NK-92 (cell line): ENCODE data around the gene CCDC102B.
"Not testable (repeated sequence)": the region's sequence is repeated elsewhere in the genome, so short reads cannot be mapped to it uniquely, and the experiment has no call there.

Experiments
- DNase-seq: peaks from one replicate; lab custom pipeline; 2025; ENCODE audit not compliant: unreplicated experiment; lab: John Stamatoyannopoulos, UW

CCDC102B gene

GRCh38 chr18:68969027-68969426 lies 171.1 kb downstream of the CCDC102B start:
- DNase-seq: no peak

GRCh38 chr18:68972176-68972575 lies 174.3 kb downstream of the CCDC102B start:
- DNase-seq: no peak

GRCh38 chr18:68979737-68980136 lies 181.9 kb downstream of the CCDC102B start:
- no peak for DNase-seq

GRCh38 chr18:68983126-68983525 lies 185.2 kb downstream of the CCDC102B start:
- no peak for DNase-seq

DNA sequence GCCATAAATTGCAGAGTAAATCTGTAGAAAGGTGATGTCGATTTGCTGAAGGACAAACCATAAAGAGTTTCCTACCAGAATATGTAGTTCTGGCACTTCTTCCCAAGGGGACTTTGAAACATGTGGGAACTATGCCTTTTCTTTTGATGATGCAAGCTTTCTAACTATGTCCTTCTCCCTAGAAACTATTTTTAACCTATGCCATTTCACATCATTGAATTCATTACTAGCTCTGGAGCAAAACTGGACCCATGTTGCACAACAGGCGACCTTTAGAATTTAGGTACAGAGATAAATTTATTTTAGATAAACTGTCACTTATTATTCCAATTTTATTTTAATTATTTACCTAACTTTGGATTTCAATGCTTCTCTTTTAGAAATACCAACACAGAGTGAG lies 186.5 kb downstream of the CCDC102B start:
- DNase-seq: no peak

DNA sequence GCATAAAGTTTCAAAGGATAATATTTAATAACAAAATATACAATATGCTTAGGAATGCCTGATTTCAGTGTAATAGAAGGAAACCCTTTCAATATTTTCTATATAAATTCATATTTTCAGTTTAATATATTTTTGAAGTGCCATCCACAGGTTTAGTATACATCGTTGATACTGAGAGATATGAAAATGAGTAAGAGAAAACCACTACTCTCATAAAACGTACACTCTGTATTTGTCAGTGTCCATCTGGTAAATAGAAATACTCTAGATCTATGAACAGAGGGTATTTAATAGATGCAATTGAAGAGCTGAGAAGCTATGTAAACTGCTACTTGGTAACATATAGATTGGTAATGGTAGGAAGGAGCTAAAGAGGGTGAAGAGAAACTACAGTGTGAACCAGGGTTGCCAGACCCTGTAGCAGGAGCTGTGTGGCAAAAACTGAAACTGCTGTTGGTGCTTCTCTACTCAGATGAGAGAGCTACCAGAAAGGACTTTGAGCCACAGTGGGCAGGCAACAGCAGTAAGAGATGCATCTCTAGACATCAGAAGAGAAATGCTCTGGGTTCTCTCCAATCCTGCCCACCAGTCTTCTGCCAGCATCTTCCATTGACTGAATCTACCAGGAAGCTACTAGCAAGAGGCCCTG lies 187.4 kb downstream of the CCDC102B start:
- no peak for DNase-seq

DNA sequence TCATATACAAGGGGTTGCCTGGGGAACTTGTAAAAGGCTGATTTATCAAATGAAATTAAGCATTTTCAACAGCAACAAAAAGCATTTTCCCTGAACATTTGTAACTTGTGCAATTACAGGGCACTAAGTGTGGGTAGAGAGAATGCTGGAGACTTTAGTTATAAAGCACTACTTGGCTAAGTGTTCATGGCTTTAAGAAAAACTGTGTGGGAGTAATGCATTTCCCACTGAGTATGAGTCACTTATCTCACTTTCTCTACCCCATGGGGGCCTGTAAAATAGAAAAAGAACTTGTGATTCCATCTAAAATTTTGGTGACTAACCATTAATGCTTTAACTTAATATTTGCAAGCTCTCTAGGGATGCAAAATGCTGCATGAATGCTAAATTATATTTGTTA lies 193.4 kb downstream of the CCDC102B start:
- no peak for DNase-seq

DNA sequence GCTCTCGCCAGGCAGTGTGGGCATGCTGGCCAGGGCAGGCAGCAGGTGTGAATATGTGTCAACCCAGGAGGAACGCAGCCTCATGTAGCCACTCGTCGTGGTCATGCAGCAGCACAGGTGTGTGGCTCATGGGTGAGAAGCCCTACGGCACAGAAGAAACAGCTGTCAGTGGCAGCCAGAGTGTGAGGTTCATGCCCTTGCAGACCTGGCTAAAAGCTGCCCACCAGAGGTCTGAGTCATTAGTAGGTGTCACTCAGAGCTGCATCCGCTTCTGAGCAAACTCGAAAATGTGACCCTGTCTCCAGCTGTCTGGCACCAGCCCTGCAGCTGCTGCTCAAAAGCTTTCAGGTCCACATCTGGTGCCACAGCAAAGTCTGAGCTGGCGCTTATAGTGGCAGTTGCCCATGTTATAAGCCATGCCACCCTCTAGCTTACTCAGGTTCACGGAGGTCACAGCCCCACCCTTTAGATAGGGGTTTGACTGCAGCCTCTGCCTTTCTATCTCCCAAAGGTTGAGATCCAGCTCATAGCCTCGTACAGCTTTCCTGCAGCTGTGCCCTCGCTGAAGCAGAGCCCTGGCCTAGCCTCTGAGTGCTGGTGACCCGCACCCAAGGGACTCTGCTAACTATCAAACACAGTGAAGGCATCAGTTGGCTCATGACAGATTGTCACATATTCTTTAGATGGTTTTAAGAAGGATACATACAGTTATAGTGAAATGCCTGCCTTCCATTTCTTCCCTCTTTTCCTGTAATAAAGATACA lies 195.0 kb downstream of the CCDC102B start:
- DNase-seq: no peak

- no peak for DNase-seq
Measured at GRCh38 chr18:68995675-68996074, 197.8 kb downstream of the CCDC102B start.

DNA sequence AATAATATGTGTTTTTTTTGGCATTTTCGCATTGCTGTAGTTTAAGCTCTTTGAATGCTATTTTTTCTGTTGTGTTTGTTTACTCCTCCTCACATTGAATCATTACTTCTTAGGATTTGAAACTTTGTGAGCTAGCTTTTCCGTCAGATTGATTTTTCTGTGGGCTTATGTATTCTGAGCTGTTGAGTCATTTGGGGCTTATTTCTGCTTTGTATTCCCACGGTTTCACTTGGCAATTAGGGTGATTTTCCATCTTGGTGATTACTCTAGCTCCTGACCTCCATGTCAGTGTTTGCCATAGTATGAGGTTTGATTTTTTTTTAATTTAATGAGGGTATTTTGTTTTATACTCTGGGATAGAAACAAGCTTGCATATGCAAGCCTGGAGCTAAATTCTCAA lies 200.0 kb downstream of the CCDC102B start:
- DNase-seq: no peak

DNA sequence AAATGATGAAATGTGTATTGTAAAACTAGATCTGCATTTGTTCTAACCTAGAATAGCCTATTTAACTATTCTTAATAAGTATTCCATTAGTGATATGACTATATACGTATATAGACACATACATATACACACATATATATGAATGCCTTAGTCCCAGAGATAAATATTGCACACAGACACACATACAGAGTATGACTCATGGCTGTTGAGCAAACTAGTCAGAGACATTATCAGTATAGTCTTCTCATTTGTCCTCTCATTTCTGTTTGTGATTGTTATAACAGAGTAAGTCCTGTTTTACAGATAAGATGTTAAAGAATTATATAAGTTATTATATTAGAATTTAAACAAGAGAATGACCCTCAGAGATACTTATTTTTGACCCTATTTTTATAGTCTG lies 202.5 kb downstream of the CCDC102B start:
- no peak for DNase-seq

DNA sequence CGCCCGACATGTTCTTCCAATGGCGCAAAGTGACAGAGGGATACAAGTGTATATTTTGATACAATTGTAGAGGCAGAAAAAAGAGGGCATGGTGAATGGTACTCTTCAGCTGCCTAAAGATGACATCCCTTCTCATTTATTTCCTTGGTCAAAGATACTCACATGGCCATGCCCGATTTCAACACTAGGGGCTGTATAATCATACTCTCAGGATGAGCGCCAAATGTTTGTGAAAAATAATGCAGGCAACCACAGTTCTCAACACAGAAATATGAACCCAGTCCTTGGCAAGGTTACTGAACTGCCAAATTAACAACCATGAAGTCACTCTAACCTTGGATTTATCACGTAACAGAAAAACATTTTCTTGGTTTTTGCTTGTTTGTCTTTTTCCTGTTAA lies 204.4 kb downstream of the CCDC102B start:
- no peak for DNase-seq

GRCh38 chr18:69006212-69006611 lies 208.3 kb downstream of the CCDC102B start:
- not testable (repeated sequence) for DNase-seq

GRCh38 chr18:69008538-69008937 lies 210.7 kb downstream of the CCDC102B start:
- no peak for DNase-seq

DNA sequence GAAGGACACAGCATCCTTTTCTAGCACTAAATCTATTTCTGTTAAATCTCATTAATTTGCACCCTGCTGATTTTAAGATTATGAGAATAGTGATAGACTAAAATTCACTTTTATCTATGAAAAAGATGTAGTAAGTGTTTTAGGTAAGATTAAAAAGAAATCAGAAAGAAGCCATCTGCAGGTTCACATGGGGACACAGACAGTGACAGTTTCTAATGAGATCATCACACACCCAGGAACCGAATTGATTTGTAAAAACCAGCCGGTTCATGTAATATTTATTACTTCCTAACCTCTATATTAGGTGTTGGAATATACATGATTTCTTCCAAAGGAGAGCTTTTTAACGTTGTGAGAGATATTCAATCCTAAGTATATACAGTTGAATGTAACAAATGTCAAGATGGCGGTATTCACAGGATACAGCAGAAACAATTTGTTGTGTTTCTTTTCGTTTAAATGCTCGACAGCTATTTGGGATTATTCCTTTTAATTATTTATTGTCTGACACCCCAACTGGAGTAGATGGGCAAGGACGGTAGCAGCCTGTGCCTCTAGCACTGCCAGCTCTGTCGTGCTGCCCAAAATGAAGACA lies 223.4 kb downstream of the CCDC102B start:
- no peak for DNase-seq

- no peak for DNase-seq
Measured at GRCh38 chr18:69022426-69022825, 224.5 kb downstream of the CCDC102B start.

GRCh38 chr18:69031571-69031970 lies 233.7 kb downstream of the CCDC102B start:
- DNase-seq: no peak

DNA sequence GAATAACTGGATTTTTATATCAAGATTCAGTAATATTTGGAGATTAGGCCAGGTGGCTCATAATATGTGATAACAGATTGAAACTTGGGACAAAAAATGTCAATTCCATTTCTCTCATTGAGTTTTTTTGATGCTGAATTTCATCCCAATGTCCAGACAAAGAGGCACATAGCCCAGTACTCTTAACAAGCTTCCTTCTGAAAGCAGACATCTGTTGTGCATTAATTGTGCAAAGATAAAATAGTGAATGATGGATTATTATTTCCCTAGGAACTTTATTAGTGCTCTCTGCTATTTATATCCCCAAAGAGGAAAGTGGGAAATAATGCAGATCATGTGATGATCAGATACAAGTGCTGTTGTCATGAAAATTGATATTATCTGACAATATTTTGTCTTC lies 234.1 kb downstream of the CCDC102B start:
- DNase-seq: no peak

- DNase-seq: no peak
Measured at GRCh38 chr18:69035756-69036155, 237.9 kb downstream of the CCDC102B start.

DNA sequence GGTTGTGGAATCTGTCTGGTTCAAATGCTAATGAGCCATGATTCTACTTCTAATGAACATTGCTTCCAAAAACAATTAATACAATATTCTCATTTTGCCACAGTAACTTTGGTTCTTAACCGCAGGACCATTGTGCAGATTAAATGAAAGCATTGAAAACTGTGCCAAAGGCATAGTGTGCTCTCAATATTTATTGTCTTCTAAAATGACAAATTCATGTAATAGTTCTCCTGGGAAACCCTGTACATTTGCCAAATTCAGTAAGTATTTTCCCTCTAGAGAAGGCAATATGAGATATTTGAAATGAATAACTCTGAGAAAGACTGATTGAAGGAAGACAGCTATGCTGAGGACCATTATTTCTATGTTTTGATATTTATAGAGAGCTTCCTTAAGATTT lies 246.3 kb downstream of the CCDC102B start:
- DNase-seq: no peak

GRCh38 chr18:69064063-69064462 lies 266.2 kb downstream of the CCDC102B start:
- DNase-seq: no peak

GRCh38 chr18:69067048-69067447 lies 269.2 kb downstream of the CCDC102B start:
- DNase-seq: no peak
